Skeletal muscle satellite cell (primary cell): ENCODE data around the gene VBP1. TPM values are rescaled to one million over a fixed set of nuclear protein-coding genes. Genes with fewer than 3 reads are reported as not detected.
A peak's percentile ranks its signal among the peaks of the same experiment; 100 is the strongest.
"Not testable (repeated sequence)": the region's sequence is repeated elsewhere in the genome, so short reads cannot be mapped to it uniquely, and the experiment has no call there.

Source experiments
- H3K27me3 ChIP-seq: 2 replicates; pipeline ENCODE4 v1.7.0; 2013; ENCODE audit warnings: low read length; ENCODE audit not compliant: control insufficient read depth, insufficient read depth
- H3K36me3 ChIP-seq: 2 replicates; pipeline ENCODE4 v1.7.0; 2013; ENCODE audit warnings: mild to moderate bottlenecking, control low read depth, low read length; ENCODE audit not compliant: insufficient read depth
- H3K4me1 ChIP-seq: 2 replicates; pipeline ENCODE4 v1.7.0; 2013; ENCODE audit warnings: low read length; ENCODE audit not compliant: control insufficient read depth, insufficient read depth
- H3K4me2 ChIP-seq: 2 replicates; pipeline ENCODE4 v1.7.0; 2013; ENCODE audit warnings: mild to moderate bottlenecking, low read length
- H3K4me3 ChIP-seq: 2 replicates; pipeline ENCODE4 v1.7.0; 2013; ENCODE audit warnings: low read length
- H3K9ac ChIP-seq: 2 replicates; pipeline ENCODE4 v1.7.0; 2013; ENCODE audit warnings: mild to moderate bottlenecking, low read depth, low read length, moderate library complexity
- H3K9me3 ChIP-seq: replicated peaks from 2 replicates; pipeline ENCODE4 v1.7.0; 2013; ENCODE audit warnings: mild to moderate bottlenecking, control low read depth, low read length
- total RNA-seq: library from RNA; depleted of rRNA; stranded (reverse); fragments of >200 nt; gene quantifications from 2 replicates; pipeline ENCODE4 v1.2.3, GENCODE V29; 2012; rRNA removed

VBP1 gene, protein sequence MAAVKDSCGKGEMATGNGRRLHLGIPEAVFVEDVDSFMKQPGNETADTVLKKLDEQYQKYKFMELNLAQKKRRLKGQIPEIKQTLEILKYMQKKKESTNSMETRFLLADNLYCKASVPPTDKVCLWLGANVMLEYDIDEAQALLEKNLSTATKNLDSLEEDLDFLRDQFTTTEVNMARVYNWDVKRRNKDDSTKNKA
- 70.6 and 79.1 TPM in 2 replicates for total RNA-seq

DNA sequence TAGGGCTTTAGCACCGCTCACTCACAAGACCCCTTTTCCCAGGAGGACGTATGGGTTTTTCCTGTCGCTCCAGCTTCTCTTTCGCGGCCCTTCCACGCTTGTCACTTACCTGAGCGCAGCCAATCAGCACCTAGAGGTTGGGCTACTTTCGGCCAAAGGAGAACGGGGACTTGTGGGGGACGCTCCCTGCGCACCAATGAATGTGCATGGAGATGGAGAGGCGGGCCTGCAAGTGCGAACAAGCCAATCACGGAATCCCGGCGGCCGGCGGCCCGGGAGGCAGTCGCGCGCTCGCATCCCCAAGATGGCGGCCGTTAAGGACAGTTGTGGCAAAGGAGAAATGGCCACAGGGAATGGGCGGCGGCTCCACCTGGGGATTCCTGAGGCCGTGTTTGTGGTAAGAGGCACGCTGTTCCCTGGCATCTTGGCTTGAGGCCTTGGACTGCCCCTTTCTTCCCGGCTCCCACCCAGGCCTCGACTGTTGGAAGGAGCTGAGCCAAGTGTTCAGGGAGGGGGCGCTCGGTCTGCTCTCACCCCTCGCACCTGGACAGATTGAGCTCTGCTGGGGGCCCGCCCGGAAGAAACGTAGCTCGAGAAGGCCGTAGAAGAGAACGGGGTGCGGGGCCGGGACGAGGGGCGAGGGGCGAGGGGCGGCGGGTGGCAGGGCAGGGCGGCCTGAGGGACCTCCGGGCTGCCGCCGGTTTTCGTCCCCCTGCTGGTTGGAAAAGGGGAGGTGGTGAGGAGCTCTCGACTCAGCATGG is at the start of gene VBP1:
Gene VBP1, plus strand, starts transcription at position 282 of the 761 bp plus-strand sequence. Its CDS starts 23 bp downstream, at position 305.
- Histone ChIP-seq H3K9ac (peak within 1 kb of the TSS; percentile 90), H3K9me3 (no peaks in the 10 kb centered on the region), H3K27me3 (no peaks in the 10 kb centered on the region), H3K4me2 (peak within 1 kb of the TSS; percentile 81), H3K4me1 (no peaks in the 10 kb centered on the region), H3K4me3 (peak within 1 kb of the TSS; percentile 84), H3K36me3 (no peaks in the 10 kb centered on the region)

DNA sequence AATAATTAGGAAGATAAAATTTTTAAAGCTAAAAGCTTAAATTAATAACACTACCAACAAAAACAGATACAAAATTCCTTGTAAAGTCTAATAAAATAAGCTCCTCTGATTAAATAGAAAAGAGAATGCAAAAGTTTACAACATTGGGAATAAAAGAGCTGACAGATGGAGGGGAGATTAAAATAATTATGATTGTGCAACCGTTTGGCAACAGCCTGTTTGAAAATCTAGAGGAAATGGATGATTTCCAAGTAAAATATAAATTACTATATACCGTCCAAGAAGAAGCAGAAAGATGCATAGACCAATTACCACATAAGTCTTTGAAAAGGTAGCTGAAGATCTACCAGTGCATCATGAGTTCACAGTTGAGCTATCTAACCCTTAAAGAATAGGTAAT is 46.4 kb upstream of the VBP1 start:
- H3K4me1 ChIP-seq = no peaks in the 10 kb centered on the region
- H3K9ac ChIP-seq = no peak overlapping the region
- H3K4me3 ChIP-seq = no peak overlapping the region
- no peaks in the 10 kb centered on the region for H3K27me3 ChIP-seq
- no peaks in the 10 kb centered on the region for H3K9me3 ChIP-seq
- H3K4me2 ChIP-seq = no peak overlapping the region
- no peaks in the 10 kb centered on the region for H3K36me3 ChIP-seq

DNA sequence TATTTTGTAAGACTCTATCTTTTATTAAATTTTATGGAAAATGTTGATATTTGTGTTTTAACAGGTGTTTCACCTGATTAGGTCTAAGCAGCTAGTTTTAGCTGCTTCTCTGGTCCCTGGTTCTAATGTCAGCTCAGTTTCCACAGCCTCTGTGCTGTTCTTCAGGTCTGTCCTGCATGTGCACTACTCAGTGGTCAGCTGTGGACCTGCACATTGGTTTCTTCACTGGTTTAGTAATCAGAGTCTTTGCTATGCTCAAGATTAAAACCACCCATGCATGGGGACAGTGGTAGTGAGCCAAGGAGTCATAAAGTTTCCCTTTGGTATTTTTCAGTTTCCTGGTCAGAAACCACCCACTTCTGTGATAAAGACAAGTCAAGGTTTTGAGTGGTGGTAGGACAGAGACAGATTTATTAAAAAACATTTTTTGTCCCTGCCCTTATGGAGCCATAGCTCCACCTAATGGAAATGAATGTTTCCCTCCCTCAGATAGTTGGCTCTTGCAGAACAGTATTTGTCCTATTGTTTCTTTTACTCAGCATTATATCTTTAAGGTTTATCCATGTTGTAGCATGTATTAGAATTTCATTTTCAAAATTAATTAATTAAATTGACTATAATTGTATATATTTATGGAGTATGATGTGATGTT is 36.8 kb upstream of the VBP1 start:
- Histone ChIP-seq H3K36me3 (no peaks in the 10 kb centered on the region), H3K9me3 (no peaks in the 10 kb centered on the region), H3K4me2 (no peak overlapping the region), H3K9ac (no peak overlapping the region), H3K4me3 (no peak overlapping the region), H3K27me3 (no peaks in the 10 kb centered on the region), H3K4me1 (no peaks in the 10 kb centered on the region)

DNA sequence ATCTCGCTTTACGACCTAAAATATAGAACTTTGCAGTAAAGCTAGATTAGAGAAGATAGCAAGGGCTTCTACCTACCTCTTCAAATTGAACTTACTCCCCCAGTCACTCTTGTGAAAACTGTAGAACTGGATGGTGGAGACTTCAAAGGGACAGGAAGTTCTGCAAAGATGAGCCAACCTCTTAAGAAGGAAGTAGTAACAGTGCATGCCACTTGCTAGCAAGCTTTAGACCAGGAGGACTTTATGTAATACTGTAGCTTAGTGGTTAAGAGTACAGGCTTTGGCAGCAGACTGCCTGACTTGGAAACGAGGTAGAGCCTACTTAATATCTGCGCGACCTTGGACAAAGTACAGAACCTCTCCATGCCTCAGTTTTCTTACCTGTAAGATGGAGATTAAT is 27.5 kb upstream of the VBP1 start:
- Histone ChIP-seq H3K9ac (no peak overlapping the region), H3K4me3 (no peak overlapping the region)

DNA sequence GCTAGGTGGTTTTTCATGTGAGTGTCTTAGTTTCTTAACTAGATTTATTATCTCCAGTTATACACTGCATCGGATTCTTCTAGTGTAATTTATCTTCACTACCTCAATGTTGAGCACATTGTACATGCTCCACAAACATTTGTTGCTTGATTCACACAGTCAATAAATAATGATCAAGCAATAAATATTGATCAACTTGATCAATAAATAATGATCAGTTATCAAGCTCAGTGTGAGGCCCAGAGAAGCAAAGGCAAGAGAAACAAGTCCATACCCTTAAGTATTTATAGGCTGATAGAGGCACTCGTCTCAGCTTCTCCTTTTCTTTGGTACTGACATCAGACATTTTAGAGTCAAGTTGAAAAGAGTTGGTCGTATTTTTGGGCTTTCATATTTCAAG is 5.1 kb upstream of the VBP1 start:
- no peaks in the 10 kb centered on the region for H3K9me3 ChIP-seq
- H3K4me2 ChIP-seq = no peak overlapping the region
- H3K4me1 ChIP-seq = no peaks in the 10 kb centered on the region
- H3K4me3 ChIP-seq = no peak overlapping the region
- no peak overlapping the region for H3K9ac ChIP-seq
- no peaks in the 10 kb centered on the region for H3K36me3 ChIP-seq
- no peaks in the 10 kb centered on the region for H3K27me3 ChIP-seq

More for the DNA sequence above, 27.5 kb upstream of the VBP1 start:
- no peaks in the 10 kb centered on the region for H3K4me1 ChIP-seq
- H3K4me2 ChIP-seq = no peak overlapping the region
- H3K27me3 ChIP-seq = no peaks in the 10 kb centered on the region
- no peaks in the 10 kb centered on the region for H3K36me3 ChIP-seq
- no peaks in the 10 kb centered on the region for H3K9me3 ChIP-seq

DNA sequence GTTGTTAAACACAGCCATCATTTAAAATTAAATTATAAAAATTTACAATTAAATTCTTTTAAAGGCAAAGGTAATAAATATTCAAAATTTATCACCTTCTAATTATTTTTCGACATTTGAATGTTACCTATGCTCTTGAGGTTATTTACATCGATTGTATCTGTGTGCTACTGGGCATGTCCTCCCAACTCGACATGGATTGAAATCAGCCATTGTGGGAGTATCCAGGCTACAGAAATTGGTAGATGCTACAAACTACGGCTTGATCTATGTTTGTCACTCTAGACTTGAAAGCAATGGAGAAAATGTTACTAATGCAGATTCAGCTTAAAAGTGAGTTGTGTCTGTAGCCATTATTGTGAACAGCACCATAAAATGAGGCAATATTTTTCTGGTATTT is 2.5 kb upstream of the VBP1 start:
- Histone ChIP-seq H3K4me2 (no peak overlapping the region), H3K4me3 (no peak overlapping the region), H3K4me1 (no peaks in the 10 kb centered on the region), H3K36me3 (no peaks in the 10 kb centered on the region), H3K9ac (no peak overlapping the region), H3K9me3 (no peaks in the 10 kb centered on the region), H3K27me3 (no peaks in the 10 kb centered on the region)

DNA sequence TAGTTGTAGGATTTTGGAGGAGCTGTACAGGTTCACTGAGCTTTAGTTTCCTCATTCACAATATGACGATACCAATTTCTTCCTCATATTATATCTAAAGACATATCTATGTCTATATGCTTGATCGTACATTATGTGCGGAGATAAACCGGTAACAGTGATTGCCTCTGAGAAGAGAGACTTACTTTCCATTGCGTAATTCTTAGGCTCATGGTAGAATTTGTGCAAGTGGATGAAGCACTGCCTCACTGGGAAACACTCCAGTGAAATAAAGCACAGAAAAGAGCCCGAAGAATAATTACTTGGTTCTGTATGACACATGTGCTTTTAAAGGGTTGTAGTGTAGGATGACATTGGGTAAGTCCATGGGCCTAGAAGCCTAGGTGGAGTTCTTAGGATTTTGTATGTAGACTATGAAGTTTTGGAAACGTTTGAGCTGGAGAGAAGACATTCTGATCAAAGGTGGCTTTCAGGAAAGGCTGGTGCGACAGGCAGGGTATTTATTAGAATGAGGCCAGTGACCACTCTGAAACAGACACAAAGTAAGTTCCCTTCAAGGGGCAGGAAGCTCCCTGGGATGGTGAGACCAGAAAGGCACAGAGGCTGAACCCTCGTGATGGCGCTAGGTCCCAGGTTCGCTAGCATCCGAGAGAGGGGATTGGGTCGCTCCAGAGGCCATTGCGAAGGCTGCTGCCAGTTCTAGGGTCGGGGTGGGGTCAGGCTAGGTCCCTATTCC is 649 bp upstream of the VBP1 start:
- Histone ChIP-seq H3K27me3 (no peaks in the 10 kb centered on the region), H3K9me3 (no peaks in the 10 kb centered on the region), H3K4me3 (peak overlapping the region; percentile 84), H3K36me3 (no peaks in the 10 kb centered on the region), H3K4me1 (no peaks in the 10 kb centered on the region), H3K4me2 (peak overlapping the region; percentile 81), H3K9ac (peak overlapping the region; percentile 74)

DNA sequence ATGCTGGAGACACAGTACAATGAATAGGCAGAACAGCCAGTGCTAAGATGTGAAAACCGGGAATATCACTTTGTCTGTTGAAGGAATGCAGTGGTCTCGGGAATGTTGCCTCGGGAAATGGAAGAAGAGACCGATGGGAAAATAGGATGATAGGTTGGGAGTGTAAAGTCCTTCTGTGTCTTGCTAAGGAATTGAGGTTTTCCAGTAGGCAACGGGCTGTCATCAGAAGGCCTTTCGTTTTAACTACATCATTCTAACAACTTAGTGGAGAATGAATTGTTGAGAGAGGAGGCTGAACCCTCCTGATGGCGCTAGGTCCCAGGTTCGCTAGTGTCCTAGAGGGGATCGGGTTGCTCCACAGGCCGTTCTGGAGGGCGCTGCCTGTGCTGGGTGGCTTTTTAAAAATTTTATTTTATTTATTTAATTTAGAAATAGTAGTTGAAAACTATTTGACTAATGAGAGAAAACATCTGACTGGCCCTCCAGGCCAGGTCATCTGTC is 730 bp downstream of the VBP1 start:
- peak overlapping the region; percentile 80 for H3K4me2 ChIP-seq
- H3K9me3 ChIP-seq = no peaks in the 10 kb centered on the region
- peak overlapping the region; percentile 90 for H3K9ac ChIP-seq
- no peaks in the 10 kb centered on the region for H3K4me1 ChIP-seq
- H3K36me3 ChIP-seq = no peaks in the 10 kb centered on the region
- no peaks in the 10 kb centered on the region for H3K27me3 ChIP-seq
- peak overlapping the region; percentile 84 for H3K4me3 ChIP-seq

DNA sequence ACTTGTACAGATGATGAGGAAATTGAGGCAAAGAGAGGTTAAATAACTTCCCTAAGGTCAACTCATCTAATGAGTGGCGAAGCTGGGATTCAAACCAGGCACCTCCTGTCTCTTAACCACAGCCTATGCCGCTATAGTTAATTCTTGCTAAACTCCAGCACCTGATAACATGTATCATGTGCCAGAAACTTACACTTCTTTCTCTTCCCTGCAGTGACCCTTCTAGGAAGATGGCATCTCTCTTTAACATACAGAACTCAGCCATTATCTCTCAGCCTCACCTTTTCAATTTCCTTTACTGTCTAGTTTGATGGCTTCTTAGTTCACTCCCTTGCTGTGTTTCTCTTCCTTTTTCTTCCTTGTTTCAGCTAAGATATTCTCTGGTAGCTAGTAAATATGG is 2.5 kb downstream of the VBP1 start:
- Histone ChIP-seq H3K36me3 (no peaks in the 10 kb centered on the region), H3K9ac (no peak overlapping the region), H3K9me3 (no peaks in the 10 kb centered on the region), H3K27me3 (no peaks in the 10 kb centered on the region), H3K4me3 (no peak overlapping the region), H3K4me2 (peak overlapping the region; percentile 80), H3K4me1 (no peaks in the 10 kb centered on the region)

DNA sequence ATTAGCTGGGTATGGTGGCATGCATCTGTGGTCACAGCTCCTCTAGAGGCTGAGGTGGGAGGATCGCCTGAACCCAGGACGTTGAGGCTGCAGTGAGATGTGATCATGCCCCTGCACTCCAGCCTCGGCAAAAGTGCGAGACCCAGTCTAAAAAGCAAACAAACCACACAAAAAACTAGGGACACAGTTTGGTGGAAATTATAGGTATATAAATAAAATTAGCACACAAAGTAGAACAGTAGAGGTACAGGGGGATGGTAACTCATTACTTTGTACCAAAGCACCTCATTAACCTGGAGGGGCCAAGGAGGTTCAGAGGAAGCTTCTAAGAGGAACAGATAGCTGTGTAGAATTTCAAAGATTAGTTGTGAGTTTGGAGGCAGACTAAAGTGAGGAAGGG is 5.1 kb downstream of the VBP1 start:
- no peaks in the 10 kb centered on the region for H3K27me3 ChIP-seq
- no peaks in the 10 kb centered on the region for H3K36me3 ChIP-seq
- no peak overlapping the region for H3K4me3 ChIP-seq
- H3K4me2 ChIP-seq = no peak overlapping the region
- H3K4me1 ChIP-seq = no peaks in the 10 kb centered on the region
- no peak overlapping the region for H3K9ac ChIP-seq
- no peaks in the 10 kb centered on the region for H3K9me3 ChIP-seq

DNA sequence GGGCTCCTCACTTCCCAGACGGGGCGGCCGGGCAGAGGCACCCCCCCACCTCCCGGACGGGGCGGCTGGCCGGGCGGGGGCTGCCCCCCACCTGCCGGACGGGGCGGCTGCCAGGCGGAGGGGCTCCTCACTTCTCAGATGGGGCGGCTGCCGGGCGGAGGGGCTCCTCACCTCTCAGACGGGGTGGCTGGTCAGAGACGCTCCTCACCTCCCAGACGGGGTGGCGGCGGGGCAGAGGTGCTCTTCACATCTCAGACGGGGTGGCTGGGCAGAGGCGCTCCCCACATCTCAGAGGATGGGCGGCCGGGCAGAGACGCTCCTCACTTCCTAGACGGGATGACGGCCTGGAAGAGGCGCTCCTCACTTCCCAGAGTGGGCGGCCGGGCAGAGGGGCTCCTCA is 7.5 kb downstream of the VBP1 start:
- not testable (repeated sequence) for H3K9ac ChIP-seq, H3K4me3 ChIP-seq, H3K9me3 ChIP-seq, H3K27me3 ChIP-seq, H3K4me1 ChIP-seq, H3K36me3 ChIP-seq, H3K4me2 ChIP-seq
